GM19452 (cell line): ENCODE data around the gene LATS2.

Source experiments
- ATAC-seq: cut with Tn5 transposase; IDR thresholded peaks from one replicate; pipeline ENCODE4 v1.9.1; 2021; ENCODE audit not compliant: unreplicated experiment

Gene LATS2

DNA sequence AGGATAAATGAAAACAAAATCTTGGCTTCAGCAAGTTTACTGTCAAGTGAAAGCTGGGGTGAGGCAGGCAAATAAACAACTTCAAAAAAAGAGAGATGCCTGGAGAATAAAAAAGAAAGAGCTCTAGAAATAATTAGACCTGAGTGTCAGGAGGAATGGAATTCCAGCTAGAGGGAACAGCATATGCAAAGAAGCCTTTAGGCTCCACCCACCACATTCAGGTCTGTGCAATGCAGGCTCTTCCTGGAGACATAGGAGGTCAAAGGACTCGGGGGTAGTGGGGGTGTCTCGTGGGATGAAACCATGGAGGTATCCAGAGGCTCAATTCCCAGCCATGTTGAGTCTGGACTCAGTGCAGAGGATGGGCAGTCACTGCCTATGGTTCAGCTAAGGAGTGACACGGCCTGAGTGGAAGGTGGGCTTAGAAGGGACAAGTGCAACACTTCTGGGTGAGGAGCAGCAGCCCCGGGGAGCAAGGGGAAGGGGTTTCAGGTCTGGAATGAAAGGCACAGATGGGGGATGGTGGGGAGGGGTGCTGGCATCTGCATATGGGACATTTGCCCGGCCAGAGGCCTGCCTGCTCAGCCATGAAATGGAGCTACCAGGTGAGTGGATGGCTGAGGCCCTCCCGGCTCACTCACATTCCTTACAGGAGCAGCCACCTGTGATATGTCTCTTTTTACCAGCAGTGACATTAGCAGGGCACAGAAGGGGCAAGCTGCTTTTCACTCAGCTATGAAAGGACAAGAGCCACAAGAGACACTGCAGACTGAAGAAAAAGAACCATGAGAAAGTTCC, 12.3 kb downstream of the LATS2 start:
- no peak for ATAC-seq

DNA sequence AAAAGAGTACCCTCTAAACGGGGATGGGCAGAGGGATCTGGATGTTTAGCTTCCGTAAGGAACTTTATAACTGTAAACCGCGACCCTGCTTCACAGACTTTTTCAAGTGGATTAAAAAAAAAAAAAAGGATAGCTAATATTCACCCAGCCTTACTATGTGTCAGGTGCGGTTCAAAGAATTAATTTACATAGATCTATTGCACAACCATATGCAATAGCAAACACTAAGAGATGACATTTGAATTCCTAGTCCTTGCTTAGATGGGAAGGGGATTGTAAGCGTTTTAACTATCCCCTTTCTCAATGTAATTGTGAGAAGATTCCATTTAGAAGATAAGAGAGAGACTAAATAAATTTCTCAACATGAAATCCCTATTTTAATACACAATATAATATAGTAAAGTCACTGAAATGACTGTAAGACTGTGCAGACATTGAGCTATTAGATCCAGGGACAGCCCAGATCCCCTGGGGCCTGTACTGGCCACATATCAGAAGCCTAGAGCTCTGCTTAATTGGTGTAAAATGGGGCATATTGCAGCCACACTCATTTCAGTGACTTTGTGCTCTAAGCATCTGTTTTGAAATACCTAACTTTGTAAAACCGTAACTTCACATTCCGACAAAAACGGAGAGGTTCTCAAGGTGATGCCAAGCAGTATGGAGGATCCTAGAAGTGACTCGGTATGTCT, 13.6 kb downstream of the LATS2 start:
- no peak for ATAC-seq

DNA sequence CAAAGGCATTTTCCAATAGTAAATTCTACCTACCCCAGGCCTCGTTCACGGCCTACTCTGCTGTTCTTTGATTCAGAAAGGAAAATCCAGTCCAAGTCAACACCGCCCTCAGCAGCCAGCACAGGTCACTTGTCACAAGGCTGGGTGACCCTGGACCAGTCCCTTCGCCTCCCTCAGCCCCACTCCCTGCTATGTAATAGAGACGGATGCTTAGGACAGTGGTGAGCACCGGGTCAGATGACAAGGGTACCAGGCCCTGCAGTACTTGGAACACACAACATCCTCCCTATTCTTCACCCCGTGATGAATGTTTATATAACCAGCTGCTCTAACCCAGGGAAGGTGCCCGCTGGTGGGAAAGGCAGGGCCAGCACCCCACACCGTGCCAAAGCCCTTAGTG, 14.3 kb downstream of the LATS2 start:
- ATAC-seq = no peak

DNA sequence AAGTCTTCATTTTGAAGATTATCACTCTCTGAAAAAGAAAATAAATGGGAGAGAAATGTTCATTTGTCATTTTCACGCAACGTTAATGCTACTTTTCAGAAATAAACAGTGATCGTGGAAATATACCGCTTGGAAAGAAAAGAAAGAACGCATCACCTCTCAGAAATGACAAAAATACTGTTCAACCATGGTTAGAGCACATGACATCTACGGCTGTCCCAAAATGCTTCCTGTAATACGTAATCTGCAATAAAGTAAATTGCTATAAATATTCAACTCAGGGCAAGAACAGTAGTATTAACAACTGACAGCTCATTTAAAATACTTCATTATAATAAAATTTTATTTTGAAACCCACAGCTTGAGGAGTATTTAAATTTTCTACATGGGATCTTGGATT, 15.2 kb downstream of the LATS2 start:
- no peak for ATAC-seq

DNA sequence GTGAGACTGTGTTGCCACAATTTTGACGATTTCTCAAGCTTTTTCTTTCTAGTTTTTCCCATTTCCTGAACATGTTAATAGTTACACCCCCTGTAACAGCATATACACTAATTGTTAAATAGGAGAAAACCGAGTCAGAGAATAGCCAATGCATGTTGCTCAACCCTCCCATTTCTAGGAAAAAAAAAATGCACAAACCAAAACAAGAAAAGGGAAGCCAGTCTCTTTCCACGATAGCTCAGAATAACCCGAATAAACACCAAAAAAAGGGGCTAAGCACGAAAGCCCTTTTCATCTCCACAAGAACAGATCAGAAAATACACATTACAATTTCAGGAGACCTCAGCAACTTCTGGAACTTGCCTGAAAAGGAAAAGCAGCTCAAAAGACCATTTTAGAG, 16.3 kb downstream of the LATS2 start:
- no peak for ATAC-seq

DNA sequence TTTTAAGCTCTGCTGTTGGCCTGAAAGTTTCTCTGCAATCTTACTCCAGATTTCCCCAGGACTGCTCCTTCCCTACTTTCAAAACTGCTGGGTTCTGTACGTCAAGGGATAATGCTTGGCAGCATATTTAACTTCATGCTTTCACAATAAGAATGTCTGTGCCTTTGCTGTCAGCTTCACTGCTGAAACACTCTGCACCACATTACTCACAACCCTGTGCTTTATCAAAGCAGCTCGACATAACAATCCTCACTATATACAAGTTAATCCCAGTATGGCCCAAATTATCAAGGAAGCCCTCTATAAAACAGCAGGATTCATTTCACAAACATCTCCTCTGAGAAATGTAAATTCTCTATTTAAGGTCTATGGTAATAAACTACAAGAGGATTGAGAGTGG, 17.5 kb downstream of the LATS2 start:
- ATAC-seq = no peak

DNA sequence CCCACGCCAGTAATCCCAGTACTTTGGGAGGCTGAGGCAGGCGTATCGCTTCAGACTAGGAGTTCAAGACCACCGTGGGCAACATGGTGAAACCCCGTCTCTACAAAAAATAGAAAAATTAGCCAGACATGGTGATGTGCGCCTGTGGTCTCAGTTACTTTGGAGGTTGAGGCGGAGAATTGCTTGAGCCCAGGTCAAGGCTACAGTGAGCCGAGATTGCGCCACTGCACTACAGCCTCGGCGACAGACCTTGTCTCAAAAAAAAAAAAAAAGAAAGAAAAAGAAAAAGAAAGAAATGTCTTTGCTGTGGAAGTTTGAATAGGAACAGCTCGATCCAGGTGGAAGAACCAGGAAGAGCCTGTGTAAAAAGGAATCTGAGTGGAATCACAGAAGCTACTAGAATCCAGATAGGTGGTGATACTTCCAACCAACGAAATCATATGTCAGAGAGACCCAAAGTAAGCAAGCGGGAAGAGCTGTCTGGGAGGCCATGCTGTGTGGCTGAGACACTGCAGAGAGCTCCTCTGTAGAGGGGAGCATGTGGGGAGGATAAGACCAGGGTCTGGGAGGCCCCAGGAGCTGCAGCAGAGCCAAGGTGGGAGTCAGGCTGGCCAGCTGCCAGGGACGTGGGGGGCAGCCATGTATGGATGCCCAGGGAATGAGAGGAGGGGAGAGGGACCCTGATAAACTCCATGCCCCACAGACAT, 21.1 kb downstream of the LATS2 start:
- ATAC-seq = no peak

DNA sequence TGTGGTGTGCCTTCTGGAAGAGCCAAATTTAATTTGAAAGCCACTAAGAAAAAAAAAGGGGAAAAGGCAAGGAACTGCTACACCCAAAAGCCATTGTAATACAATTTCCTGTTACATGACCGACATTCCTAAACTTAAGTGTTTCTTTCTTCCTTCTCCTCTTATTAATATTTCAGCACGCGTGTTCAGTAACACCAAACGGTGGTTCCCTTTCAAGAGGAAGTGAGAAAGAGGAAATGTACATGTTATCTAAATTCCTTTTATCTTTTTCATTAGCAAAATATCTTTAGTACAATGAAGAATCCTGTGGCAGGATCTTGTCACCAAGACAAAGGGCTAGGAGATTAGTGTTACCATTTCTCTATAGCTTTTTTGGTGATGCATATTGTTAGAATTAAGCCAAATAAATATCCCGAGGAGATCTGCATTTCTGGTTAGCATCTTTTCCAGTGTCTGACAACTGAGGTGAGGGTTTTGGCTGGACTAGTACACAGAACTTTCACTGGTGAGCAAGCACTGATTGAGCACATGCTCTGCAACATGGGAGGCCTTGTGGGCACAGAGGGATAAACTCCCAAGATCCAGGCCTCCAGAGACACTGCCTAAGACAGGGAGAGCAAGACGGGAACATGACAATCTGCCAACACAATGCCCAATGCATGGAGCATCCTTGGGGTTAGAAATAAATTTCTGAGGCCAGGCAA, 22.1 kb downstream of the LATS2 start:
- no peak for ATAC-seq

DNA sequence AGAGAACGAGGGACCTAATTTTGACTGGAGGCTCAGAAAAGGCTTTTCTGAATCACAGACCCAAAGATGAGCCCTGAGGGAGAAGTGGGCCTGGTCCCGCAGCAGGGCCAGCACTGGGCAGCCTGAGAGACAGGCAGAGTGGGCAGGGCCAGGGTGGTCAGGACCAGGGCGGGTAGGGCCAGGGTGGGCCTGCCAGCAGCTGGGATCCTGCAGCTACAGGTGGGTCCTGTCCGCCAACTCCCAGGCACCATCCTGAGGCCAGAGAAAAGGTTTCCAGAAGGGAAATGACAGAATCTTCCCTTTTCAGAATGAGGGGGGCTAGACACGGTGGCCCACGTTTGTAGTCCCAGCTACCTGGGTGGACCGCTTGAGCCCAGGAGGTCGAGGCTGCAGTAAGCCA, 23.7 kb downstream of the LATS2 start:
- no peak for ATAC-seq

DNA sequence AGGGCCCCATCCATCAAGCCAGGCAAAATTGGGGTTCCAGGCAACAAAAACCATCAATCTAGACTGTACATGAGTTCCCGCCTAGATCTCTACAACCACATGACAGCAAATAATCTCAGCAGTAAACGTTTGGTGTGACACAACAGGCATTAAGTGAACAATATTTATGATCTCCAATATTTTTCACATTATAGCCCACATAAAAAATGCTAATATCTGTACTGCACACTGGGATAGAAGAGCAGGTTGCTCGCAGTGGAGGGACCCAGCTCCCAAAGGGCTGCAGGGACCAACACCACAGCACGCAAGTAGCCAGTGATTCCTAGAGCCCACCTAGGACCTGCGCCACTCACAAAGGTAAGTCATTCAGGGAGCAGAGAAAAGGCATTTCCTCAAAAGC, 25.9 kb downstream of the LATS2 start:
- no peak for ATAC-seq

DNA sequence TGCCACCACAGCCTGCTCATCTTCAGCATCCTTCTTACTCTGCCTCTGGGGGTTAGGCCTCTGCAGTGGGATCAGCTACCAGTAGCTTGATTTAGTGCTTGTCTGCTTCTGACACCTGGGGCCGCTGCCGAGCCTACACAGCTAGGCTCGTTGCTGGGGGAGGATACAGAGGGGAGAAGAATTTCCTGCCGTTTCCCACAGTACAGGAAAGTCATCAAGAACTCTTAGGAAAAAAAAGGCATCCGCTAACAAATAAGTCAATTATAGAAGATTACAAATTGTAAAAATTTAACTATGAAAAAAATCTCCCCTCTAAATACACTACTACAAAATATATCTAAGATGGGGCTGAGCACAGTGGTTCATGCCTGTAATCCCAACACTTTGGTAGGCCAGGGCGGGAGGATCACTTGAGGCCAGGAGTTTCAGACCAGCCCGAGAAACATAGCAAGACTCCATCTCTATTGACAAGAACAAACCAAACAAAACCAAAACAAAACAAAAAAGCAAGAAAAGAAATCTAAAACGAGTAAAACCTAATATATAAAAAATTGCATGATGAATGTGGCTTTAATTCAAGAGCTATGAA, 26.7 kb downstream of the LATS2 start:
- ATAC-seq = no peak

DNA sequence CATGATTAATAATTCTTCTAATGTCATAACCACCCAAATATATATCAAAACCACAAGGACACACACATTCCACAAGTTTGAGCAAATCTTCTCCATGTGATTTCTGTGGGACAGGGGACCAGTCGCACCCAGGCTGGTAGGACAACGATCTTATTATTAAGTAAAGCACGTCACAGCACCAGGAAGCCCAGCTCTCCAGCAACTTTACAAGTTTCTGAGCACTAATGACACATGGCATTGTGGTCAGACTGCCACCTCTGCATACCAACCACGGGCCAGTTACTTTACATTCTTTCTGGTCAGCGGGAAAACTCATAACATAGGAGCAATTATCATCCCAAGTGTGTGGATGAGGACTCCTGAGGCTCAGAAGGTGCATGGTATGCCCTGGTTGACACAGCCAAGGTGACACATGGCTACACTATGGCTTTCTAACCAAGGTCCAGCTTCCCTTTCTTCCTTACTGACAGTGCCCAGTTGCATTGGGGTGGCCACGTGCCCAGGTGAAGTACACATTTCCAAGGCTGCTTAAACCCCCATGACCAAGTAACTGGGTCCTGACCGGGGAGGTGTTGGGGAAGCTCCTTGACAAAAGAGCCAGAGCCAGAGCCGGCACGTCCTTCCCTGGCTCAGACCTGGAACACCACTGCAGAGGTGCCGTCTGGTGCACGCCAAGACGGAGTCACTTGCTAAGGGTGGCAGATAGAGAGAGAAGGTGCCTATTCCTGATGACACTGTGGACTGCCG, 27.4 kb downstream of the LATS2 start:
- no peak for ATAC-seq

DNA sequence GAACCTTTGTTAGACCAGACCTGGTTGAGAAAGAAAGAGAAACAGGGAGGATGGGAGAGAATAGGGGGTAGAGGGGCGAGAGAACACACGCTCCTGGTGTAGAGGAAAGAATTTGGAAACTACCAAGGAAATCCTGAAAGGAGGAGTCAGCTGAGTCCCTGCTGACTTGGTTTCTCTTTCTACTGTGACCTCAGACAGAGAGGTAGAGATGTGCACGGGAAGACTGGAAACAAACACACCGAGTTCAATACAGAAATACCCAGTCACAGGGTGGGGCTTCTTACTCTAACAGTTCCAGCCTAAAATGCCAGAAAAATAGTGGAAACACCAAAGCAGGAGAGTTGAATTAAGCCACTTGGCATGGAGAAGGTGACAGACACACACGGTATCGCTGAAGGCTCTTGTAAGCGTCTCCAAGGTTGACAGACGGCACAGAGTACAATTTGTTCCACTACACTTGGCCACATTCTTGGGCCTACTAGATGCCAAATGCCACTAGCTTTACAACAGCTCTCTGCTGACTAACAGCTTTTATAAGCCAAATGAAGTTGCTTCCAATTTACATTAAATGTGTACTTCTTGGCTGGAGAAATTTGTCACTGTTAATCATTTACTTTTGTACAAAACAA, 28.1 kb downstream of the LATS2 start:
- ATAC-seq = no peak

DNA sequence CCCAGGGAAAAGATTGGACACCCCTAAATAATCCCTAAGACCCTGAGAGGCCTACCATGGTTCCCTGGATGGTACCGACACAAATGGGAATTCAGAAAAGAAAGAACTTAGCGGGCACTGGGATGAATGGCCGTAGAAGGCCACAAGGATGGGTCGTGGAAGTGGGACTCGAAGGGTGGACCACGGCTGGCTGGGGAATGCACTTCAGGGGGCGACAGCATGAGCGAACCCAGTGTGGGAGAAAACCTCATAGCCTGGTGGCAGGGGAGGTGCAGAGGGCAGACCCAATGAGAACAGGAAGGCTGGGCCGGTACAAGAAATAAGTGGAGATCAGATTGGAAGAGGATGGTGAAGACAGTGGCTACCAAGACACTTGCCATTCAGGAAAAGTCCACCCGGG, 28.7 kb downstream of the LATS2 start:
- no peak for ATAC-seq

DNA sequence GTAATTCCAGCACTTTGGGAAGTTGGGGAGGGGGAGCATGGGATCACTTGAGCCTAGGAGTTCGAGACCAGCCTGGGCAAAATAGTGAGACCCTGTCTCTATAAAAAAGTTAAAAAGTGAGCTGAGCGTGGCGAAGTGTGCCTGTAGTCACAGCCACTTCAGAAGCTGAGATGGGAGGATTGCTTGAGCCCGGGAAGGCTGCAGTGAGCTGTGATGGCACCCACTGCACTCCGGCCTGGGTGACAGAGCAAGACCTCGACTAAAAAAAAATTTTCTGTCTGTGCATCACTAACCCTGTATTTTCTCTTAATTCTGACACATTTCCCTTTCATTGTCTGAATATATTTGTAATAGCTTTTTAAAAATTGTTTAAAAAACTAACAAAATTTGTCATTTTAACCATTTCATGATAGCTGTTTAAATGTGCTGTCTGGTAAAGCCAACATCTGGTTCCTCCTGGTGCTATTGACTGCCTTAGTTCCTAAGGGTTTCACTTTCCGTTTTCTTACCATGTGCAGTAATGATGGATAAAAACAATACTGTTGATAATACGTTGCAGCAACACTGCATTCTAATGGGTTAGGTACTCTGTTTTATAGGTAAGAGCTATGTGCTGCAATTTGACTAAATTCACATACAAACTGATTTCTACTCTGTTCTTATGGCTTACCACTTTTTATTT, 29.7 kb downstream of the LATS2 start:
- no peak for ATAC-seq

DNA sequence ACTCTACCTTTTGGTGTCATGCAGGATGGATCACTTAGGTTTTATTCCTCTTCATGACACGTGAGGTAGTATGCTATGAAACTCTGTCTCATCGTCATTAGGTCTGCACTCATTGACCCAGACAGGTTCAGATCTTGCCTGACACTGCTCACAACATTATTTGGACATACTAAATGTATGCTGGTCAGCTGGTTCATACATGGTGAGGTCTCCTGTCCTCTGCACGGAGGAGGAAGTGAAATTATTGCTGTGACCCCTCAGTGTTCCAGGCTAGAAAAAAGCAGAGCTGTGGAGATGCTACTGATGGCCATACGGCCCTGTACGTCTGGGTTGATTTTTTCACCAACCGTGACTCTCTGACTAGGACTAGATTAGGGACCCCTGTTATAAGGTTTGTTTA, 35.8 kb downstream of the LATS2 start:
- no peak for ATAC-seq

DNA sequence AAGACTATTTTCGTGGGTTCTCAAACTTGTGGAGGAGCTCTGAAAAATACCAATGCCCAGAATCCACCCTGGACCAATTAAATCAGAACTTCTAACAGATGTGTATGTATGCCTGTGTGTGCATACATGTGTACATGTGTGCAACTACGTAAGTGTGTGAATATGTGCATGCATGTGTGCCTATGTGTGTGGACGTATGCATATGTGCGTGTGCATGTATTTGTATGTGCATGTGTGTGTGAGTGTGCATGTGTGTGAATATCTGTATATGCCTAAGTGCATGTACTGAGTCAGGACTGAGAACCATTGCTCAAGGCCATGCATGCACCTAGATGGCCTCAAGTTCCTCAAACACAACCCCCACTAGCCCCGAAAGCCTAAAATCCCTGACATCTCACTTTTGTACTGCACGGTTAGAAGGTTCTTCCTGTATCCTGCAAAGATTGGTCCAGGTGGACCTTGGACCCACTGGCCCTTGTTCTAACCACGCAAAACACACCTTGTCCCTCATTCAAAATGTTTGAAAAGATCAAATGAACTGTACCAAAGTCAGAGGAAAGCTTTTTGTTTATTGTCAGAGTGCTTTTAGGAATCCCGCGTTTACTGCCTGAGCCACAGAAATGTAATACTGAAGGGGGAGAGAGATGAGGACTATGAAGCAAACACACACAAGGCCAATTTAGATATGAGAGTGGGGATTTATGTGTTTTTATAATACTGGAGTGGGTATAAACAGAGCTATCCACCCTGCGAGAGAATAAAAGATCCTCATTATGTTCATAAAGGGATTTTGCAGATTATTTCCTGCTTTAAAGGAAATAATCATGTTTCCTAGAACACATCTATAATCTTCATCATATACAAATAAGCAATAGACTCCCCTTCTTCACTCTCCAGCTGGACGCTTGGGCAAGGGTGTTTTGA, 39.1 kb downstream of the LATS2 start:
- ATAC-seq = no peak

DNA sequence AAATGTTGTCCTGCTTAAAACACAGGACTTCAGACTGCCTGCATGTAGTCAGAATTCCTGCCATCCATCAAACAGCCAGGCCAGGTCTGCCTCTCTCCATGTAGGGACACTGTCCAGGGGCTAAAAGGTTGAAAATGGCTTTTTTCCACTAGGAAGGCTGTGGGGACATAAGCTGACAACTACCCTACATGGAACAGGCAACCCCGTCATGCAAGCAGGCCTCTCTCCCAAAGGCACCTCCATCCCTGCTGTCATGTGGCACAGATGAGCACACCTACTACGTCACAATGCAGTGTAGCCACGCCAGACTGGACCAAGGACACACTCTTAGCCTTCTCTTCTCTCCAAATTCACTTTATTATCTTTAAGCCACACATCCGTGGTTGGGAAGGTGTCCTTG, 40.8 kb downstream of the LATS2 start:
- ATAC-seq = no peak
